Measurements from ENCODE around the gene HOXC12. TPM values are rescaled to one million over a fixed set of nuclear protein-coding genes. Genes with fewer than 3 reads are reported as not detected.

Gene HOXC12
- total and polyA plus RNA-seq, 4 donors, result not detected

- Histone ChIP-seq H3K9me3 (ENCODE audit: control insufficient read depth in 4 of 4, low read length in 3 of 4) (peaks cover 0 to 4% (median 0%) of the 10 kb centered on the region in 4 donors), H3K27ac (ENCODE audit: low read depth in 1 of 2, low read length in 2 of 2) (no peak overlapping the region), H3K27me3 (ENCODE audit: control insufficient read depth in 4 of 4, insufficient read depth in 4 of 4, low read length in 3 of 4) (peaks cover 12 to 38% (median 28%) of the 10 kb centered on the region in 4 donors), H3K4me1 (ENCODE audit: control insufficient read depth in 4 of 4, insufficient read depth in 4 of 4, low read length in 3 of 4) (peaks cover 0 to 2% (median 0%) of the 10 kb centered on the region in 4 donors), H3K9ac (ENCODE audit: low read depth in 1 of 2, low read length in 2 of 2) (no peak overlapping the region), H3K4me3 (ENCODE audit: low read depth in 1 of 3, low read length in 3 of 3) (no peak overlapping the region), H3K36me3 (ENCODE audit: control insufficient read depth in 4 of 4, insufficient read depth in 3 of 4, low read depth in 1 of 4, low read length in 3 of 4) (no peaks in the 10 kb centered on the region)
- no peak for DNase-seq (ENCODE audit: low spot score)
- TF ChIP-seq FOXA2 (IDR thresholded peaks at IDR 0.05) (no peak), JUND (IDR thresholded peaks at IDR 0.05) (no peak), NR2F2 (IDR thresholded peaks at IDR 0.05) (no peak), GABPA (IDR thresholded peaks at IDR 0.05 in 1 of 2, conservative IDR thresholded peaks at IDR 0.05 in 1 of 2) (no peak), EGR1 (IDR thresholded peaks at IDR 0.05; ENCODE audit: low read depth in 2 of 2) (no peak), FOXA1 (IDR thresholded peaks at IDR 0.05) (no peak), MAX (IDR thresholded peaks at IDR 0.05) (no peak), SP1 (IDR thresholded peaks at IDR 0.05) (no peak), HNF4G (IDR thresholded peaks at IDR 0.05) (no peak), CTCF (IDR thresholded peaks at IDR 0.05; ENCODE audit: low read depth, low read length, missing input control) (no peak), TAF1 (conservative IDR thresholded peaks at IDR 0.05) (no peak), YY1 (IDR thresholded peaks at IDR 0.05) (no peak), ZBTB33 (IDR thresholded peaks at IDR 0.05) (no peak), ATF3 (IDR thresholded peaks at IDR 0.05) (no peak), RAD21 (IDR thresholded peaks at IDR 0.05) (no peak), REST (IDR thresholded peaks at IDR 0.05) (no peak), HNF4A (conservative IDR thresholded peaks at IDR 0.05) (no peak), RXRA (IDR thresholded peaks at IDR 0.05) (no peak)
- 7% methylated on average over 19 of the region's 19 CpGs for WGBS
Observed at GRCh38 chr12:53953831-53954693, 641 bp upstream of the HOXC12 start.

Data from liver (tissue), 9 donors.